A673 (cell line): ENCODE data around the gene SNRPA1. TPM values are rescaled to one million over a fixed set of nuclear protein-coding genes. Genes with fewer than 3 reads are reported as not detected.

Experiments
- BruUV-seq: library from RNA; stranded (reverse); fragments of 400-500 nt; replicated peaks from 2 replicates; lab custom pipeline; 2021; lab: Mats Ljungman, UMichigan
- CTCF ChIA-PET: fragments of 300-600 bp; sonication (Branson Sonifier 250); formaldehyde crosslinking; loops from one replicate; lab custom pipeline; 2022; ENCODE audit warnings: antibody characterized with exemption; lab: Charles Lee
- POLR2A ChIA-PET: fragments of 300-600 bp; sonication (Branson Sonifier 250); formaldehyde crosslinking; loops from one replicate; lab custom pipeline; 2022; ENCODE audit warnings: antibody characterized with exemption; ENCODE audit not compliant: low non-redundant PET; lab: Charles Lee
- DNase-seq: peaks from one replicate; pipeline ENCODE4 v3.0.0-alpha.2; 2015; ENCODE audit warnings: low spot score
- H3K27ac ChIP-seq: fragments of 200-600 bp; sonication (generic); 2 replicates; pipeline ENCODE4 v1.5.1; 2016; ENCODE audit warnings: mixed run types, low read depth, mild to moderate bottlenecking, mixed read lengths, antibody characterized with exemption, low read length; ENCODE audit not compliant: poor library complexity, severe bottlenecking
- H3K27me3 ChIP-seq: fragments of 200-600 bp; sonication (generic); replicated peaks from 2 replicates; pipeline ENCODE4 v1.6.1; 2017; ENCODE audit warnings: mixed run types, low read depth, mild to moderate bottlenecking, mixed read lengths, antibody characterized with exemption, low read length; ENCODE audit not compliant: insufficient read depth, poor library complexity
- H3K36me3 ChIP-seq: fragments of 200-600 bp; sonication (generic); 2 replicates; pipeline ENCODE4 v1.6.1; 2016; ENCODE audit warnings: mixed run types, mild to moderate bottlenecking, mixed read lengths, antibody characterized with exemption, low read length; ENCODE audit not compliant: insufficient read depth, poor library complexity, severe bottlenecking
- H3K4me1 ChIP-seq: fragments of 200-600 bp; sonication (generic); 2 replicates; pipeline ENCODE4 v1.6.1; 2017; ENCODE audit warnings: mixed run types, mild to moderate bottlenecking, mixed read lengths, antibody characterized with exemption, low read length; ENCODE audit not compliant: insufficient read depth, poor library complexity, severe bottlenecking
- H3K4me3 ChIP-seq: fragments of 200-600 bp; sonication (generic); 2 replicates; pipeline ENCODE4 v1.5.1; 2016; ENCODE audit warnings: low read depth, mixed run types, mild to moderate bottlenecking, mixed read lengths, low read length; ENCODE audit not compliant: poor library complexity, severe bottlenecking
- H3K9me3 ChIP-seq: fragments of 200-600 bp; sonication (generic); 2 replicates; pipeline ENCODE4 v1.6.1; 2016; ENCODE audit warnings: mixed run types, low read depth, mild to moderate bottlenecking, mixed read lengths, antibody characterized with exemption, low read length; ENCODE audit not compliant: poor library complexity, severe bottlenecking
- CTCF ChIP-seq: fragments of 300-800, 200-600 bp; sonication (generic); conservative IDR thresholded peaks from 2 replicates; pipeline ENCODE4 v1.5.1; 2017; ENCODE audit warnings: low read depth, mild to moderate bottlenecking, antibody characterized with exemption, low read length, moderate library complexity, mixed read lengths
- EZH2 ChIP-seq: fragments of 200-600 bp; sonication (generic); IDR thresholded peaks from 2 replicates; pipeline ENCODE4 v1.6.1; 2017; ENCODE audit warnings: borderline replicate concordance, low read depth, mild to moderate bottlenecking, mixed read lengths, antibody characterized with exemption, low read length; ENCODE audit not compliant: poor library complexity, severe bottlenecking
- intact Hi-C: fragments of 100-400 bp; cut with micrococcal nuclease; formaldehyde crosslinking; loops from one replicate; pipeline ENCODE4 v1.10.0; 2022; ENCODE audit not compliant: unreplicated experiment
- total RNA-seq: library from RNA; stranded (reverse); gene quantifications from 2 replicates; pipeline ENCODE4 v1.2.3, GENCODE V29; 2021

The SNRPA1 gene
- total RNA-seq, 1 experiment from 2014 or later, result 206 TPM

- DNase-seq, result no peak
- BruUV-seq, result no TSS peak
- ChIA-PET CTCF (interaction anchor here (0.8 kb wide), 1 partner anchor 255 kb away, joined by 4 read pairs; no protein-coding TSS in a partner anchor), POLR2A (no interaction called here)
- intact Hi-C loops, result no loop called here
- H3K4me1 ChIP-seq, result no peaks in the 10 kb centered on the region
- no peak for TF ChIP-seq CTCF
- no peak for TF ChIP-seq EZH2
- H3K27me3 ChIP-seq, result no peaks in the 10 kb centered on the region
- H3K9me3 ChIP-seq, result no peaks in the 10 kb centered on the region
- H3K27ac ChIP-seq, result no peak overlapping the region
- no peak overlapping the region for H3K4me3 ChIP-seq
- H3K36me3 ChIP-seq, result no peaks in the 10 kb centered on the region
Measured at GRCh38 chr15:101262551-101262950, 32.5 kb downstream of the SNRPA1 start.

GRCh38 chr15:101258238-101259144 lies 36.6 kb downstream of the SNRPA1 start:
- POLR2A ChIA-PET, result no interaction called here
- CTCF ChIA-PET, result interaction anchor here (0.6 to 1.4 kb wide), 8 partner anchors 130 to 250 kb away, joined by 3 to 8 read pairs (median 4); no protein-coding TSS in a partner anchor
- H3K27ac ChIP-seq, result no peak overlapping the region

More at GRCh38 chr15:101258238-101259144, 36.6 kb downstream of the SNRPA1 start:
- no peak for TF ChIP-seq EZH2
- TF ChIP-seq CTCF, result peak; percentile 96
- H3K36me3 ChIP-seq, result no peaks in the 10 kb centered on the region
- no peaks in the 10 kb centered on the region for H3K9me3 ChIP-seq
- H3K4me3 ChIP-seq, result no peak overlapping the region
- no peaks in the 10 kb centered on the region for H3K4me1 ChIP-seq
- H3K27me3 ChIP-seq, result no peaks in the 10 kb centered on the region
- intact Hi-C loops, result loop anchor here (1.0 to 10.0 kb wide), 4 partner anchors 170 to 624 kb away; partner anchors contain the start of gene LRRK1
- no TSS peak for BruUV-seq
- DNase-seq, result peak; percentile 75
